ENCODE data around the gene PHTF2.

Gene PHTF2

GRCh38 chr7:77954773-77955555, 156.4 kb downstream of the PHTF2 start:
- no peaks in the 10 kb centered on the region for H3K4me1 Mint-ChIP-seq
- H3K27ac Mint-ChIP-seq, result no peak overlapping the region
- no peak overlapping the region for H3K4me3 Mint-ChIP-seq
- no peaks in the 10 kb centered on the region for H3K27me3 Mint-ChIP-seq
- peaks cover 6% of the 10 kb centered on the region for H3K36me3 Mint-ChIP-seq
- no peaks in the 10 kb centered on the region for H3K9me3 Mint-ChIP-seq

DNA sequence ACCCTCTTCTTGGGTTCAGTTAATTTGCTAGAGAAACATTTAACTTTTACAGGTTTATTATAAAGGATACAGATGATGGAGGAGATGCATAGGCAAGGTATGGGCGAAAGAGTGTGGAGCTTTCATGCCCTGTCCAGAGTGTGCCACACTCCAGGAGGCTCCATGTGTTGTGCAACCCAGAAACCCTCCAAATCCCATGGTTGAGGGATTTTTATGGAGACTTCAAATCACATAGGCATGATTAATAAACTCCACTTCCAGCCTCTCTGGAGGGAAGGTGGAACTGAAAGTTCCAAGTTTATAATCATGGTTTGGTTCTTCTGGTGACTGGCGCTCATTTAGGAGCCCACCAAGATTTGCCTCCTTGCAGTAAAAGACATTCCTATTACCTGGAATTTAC, 159.9 kb downstream of the PHTF2 start:
- H3K27me3 Mint-ChIP-seq, result no peaks in the 10 kb centered on the region
- H3K27ac Mint-ChIP-seq, result no peak overlapping the region
- H3K9me3 Mint-ChIP-seq, result no peaks in the 10 kb centered on the region
- H3K4me3 Mint-ChIP-seq, result no peak overlapping the region
- H3K4me1 Mint-ChIP-seq, result no peaks in the 10 kb centered on the region
- H3K36me3 Mint-ChIP-seq, result peaks cover 6% of the 10 kb centered on the region

GRCh38 chr7:77959080-77959479, 160.5 kb downstream of the PHTF2 start:
- H3K9me3 Mint-ChIP-seq, result no peaks in the 10 kb centered on the region
- no peaks in the 10 kb centered on the region for H3K4me1 Mint-ChIP-seq
- H3K27ac Mint-ChIP-seq, result no peak overlapping the region
- H3K4me3 Mint-ChIP-seq, result no peak overlapping the region
- H3K27me3 Mint-ChIP-seq, result no peaks in the 10 kb centered on the region
- peaks cover 8% of the 10 kb centered on the region for H3K36me3 Mint-ChIP-seq

DNA sequence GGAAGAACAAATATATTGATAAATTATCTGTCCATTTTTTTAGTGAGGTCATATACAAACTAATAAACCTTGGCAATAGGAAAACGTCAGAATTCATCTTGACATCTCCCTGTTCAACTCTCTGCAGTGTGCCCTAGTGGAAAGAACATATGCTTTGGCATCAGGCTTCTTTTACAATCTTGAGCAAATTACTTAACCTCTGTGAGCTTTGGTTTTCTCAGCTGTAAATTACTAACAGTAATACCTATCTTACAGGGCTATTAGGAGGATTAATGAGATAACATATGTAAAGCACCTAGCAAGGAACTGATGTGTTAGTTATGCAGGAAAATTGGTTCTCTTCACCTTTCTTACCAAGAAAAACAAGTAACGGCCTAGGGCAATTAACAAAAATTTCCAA, 161.8 kb downstream of the PHTF2 start:
- H3K36me3 Mint-ChIP-seq, result peaks cover 8% of the 10 kb centered on the region
- no peaks in the 10 kb centered on the region for H3K9me3 Mint-ChIP-seq
- no peak overlapping the region for H3K4me3 Mint-ChIP-seq
- H3K27me3 Mint-ChIP-seq, result no peaks in the 10 kb centered on the region
- H3K27ac Mint-ChIP-seq, result no peak overlapping the region
- no peaks in the 10 kb centered on the region for H3K4me1 Mint-ChIP-seq

GRCh38 chr7:77967429-77967828, 168.9 kb downstream of the PHTF2 start:
- no peaks in the 10 kb centered on the region for H3K27me3 Mint-ChIP-seq
- no peaks in the 10 kb centered on the region for H3K4me1 Mint-ChIP-seq
- no peak overlapping the region for H3K27ac Mint-ChIP-seq
- H3K9me3 Mint-ChIP-seq, result no peaks in the 10 kb centered on the region
- H3K4me3 Mint-ChIP-seq, result no peak overlapping the region
- H3K36me3 Mint-ChIP-seq, result peaks cover 3% of the 10 kb centered on the region

DNA sequence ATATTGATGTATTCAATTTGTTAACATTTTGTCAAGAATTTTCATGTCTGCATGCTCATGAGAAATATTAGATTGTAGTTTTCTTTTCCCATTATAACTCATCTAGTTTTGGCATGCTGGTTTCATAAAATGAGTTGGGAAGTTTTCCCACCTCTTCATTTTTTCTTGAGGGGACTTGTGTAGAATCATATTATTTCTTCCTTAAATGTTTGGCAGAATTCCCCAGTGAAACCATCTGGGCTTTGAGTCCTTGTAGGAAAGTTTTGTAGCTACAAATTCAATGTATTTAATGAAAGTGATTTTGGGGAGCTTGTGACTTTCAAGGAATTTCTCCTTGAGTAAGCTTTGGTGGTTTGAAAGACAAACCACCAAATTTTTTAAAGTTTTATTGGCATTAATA, 173.2 kb downstream of the PHTF2 start:
- Mint-ChIP-seq H3K36me3 (peaks cover 2% of the 10 kb centered on the region), H3K4me1 (no peaks in the 10 kb centered on the region), H3K27ac (no peak overlapping the region), H3K4me3 (no peak overlapping the region), H3K9me3 (no peaks in the 10 kb centered on the region), H3K27me3 (no peaks in the 10 kb centered on the region)

DNA sequence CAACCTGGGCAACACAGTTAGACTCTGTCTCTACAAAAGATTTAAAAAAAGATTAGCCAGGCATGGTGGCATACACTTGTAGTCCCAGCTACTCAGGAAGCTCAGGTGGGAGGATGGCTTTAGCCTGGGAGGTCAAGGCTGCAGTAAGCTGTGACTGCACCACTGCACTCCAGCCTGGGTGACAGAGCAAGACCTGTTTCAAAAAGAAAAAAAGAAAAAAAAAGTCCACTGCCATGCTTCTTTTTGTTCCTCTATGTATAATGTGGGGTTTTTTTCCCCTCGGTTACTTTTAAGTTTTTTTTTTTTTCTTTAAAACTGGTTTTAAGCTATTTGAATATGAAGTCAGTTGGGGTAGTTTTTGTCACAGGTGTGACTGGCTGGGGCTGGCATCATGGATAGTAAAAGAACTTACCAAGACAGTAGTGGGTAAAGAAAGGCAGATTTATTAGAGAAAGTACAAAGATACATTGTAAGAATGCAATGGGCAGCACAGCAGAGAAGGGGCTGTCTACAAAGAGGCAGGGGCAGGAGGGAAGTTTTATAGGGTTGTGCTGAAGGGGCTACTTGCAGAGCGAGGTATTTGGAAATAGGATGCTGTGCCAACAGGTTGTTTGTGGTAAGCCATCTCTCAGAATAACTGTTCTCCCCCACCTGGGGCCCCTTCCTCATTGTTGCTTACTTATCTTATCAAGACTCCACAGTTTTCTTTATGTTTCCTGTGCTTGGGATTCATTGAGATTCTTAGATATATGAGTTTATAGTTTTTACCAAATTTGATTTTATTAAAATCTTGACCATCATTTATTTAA, 177.3 kb downstream of the PHTF2 start:
- Mint-ChIP-seq H3K4me1 (no peaks in the 10 kb centered on the region), H3K27me3 (no peaks in the 10 kb centered on the region), H3K4me3 (no peak overlapping the region), H3K27ac (no peak overlapping the region), H3K36me3 (no peaks in the 10 kb centered on the region), H3K9me3 (no peaks in the 10 kb centered on the region)

GRCh38 chr7:77979219-77979618, 180.6 kb downstream of the PHTF2 start:
- no peaks in the 10 kb centered on the region for H3K27me3 Mint-ChIP-seq
- H3K36me3 Mint-ChIP-seq, result no peaks in the 10 kb centered on the region
- H3K27ac Mint-ChIP-seq, result no peak overlapping the region
- no peaks in the 10 kb centered on the region for H3K9me3 Mint-ChIP-seq
- no peak overlapping the region for H3K4me3 Mint-ChIP-seq
- H3K4me1 Mint-ChIP-seq, result no peaks in the 10 kb centered on the region

GRCh38 chr7:77980087-77980713, 181.6 kb downstream of the PHTF2 start:
- no peak overlapping the region for H3K4me3 Mint-ChIP-seq
- H3K27ac Mint-ChIP-seq, result no peak overlapping the region

DNA sequence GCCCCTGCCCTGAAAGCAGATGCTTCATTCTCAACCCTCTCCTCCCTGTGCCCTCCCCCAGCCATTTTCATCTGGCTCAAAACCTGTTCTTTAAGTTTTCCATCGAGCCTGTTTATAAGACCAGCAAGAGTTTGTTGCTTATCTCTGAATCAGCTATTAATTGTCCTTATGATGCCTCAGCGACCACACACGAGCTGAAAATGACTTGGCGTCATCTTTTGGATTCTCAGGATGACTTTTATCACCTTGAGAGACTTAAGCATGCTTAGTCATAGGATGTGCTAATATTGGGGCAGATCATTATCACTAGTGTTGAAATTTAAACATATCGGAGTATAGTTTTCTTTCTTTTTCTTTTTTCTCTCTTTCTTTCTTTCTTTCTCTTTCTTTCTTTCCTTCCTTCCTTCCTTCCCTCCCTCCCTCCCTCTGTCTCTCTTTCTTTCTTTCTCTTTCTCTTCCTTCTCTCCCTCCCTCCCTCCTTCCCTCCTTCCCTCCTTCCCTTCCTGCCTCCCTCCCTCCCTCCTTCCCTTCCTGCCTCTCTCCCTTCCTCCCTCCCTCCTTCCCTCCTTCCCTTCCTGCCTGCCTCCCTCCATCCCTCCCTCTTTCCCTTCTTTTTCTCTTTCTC, 184.5 kb downstream of the PHTF2 start:
- Mint-ChIP-seq H3K4me3 (no peak overlapping the region), H3K36me3 (no peaks in the 10 kb centered on the region), H3K27me3 (no peaks in the 10 kb centered on the region), H3K4me1 (no peaks in the 10 kb centered on the region), H3K27ac (no peak overlapping the region), H3K9me3 (no peaks in the 10 kb centered on the region)

More at GRCh38 chr7:77980087-77980713, 181.6 kb downstream of the PHTF2 start:
- H3K36me3 Mint-ChIP-seq, result no peaks in the 10 kb centered on the region
- H3K27me3 Mint-ChIP-seq, result no peaks in the 10 kb centered on the region
- H3K4me1 Mint-ChIP-seq, result no peaks in the 10 kb centered on the region
- H3K9me3 Mint-ChIP-seq, result no peaks in the 10 kb centered on the region

- Mint-ChIP-seq H3K36me3 (no peaks in the 10 kb centered on the region), H3K27ac (no peak overlapping the region)
Observed at GRCh38 chr7:77983973-77984372, 185.4 kb downstream of the PHTF2 start.

DNA sequence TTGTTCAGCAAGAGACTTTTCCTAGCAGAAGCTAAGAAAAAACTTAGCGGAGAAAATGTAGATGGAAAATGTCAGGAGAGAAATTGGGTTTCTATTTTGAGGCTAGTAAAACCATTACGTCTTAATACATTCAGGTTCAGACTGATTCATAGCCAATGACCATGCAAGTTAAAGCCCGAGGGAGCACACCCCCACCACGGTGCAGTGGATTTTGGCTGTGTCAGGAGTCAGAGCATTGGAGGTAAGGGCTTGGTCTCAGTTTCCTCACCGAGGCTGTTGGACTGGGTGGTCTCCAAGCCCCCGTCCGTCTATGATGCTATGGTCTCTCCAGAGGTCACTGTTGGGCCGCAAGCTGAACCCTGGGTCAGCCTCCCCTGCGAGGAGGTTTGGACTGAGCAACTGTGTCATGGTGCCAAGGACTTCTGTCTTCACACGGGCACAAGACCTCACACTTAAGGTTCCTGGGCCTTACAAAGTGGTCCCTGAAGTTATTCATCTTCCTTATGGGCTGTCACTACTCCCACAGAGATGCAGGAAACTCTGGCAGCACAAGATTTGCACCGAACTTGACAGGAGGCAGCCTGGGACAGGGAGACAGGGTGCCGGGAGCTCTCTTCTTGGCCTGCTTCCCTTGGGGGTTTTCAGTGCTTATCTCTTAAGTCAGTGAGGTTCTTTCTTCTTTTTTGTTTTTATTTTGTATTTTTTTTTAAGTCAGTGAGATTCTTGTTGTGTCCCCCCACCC, 186.8 kb downstream of the PHTF2 start:
- Mint-ChIP-seq H3K27me3 (no peaks in the 10 kb centered on the region), H3K4me1 (no peaks in the 10 kb centered on the region), H3K36me3 (no peaks in the 10 kb centered on the region), H3K4me3 (no peak overlapping the region), H3K9me3 (no peaks in the 10 kb centered on the region), H3K27ac (no peak overlapping the region)

More at GRCh38 chr7:77983973-77984372, 185.4 kb downstream of the PHTF2 start:
- Mint-ChIP-seq H3K27me3 (no peaks in the 10 kb centered on the region), H3K4me1 (no peaks in the 10 kb centered on the region), H3K4me3 (no peak overlapping the region), H3K9me3 (no peaks in the 10 kb centered on the region)

DNA sequence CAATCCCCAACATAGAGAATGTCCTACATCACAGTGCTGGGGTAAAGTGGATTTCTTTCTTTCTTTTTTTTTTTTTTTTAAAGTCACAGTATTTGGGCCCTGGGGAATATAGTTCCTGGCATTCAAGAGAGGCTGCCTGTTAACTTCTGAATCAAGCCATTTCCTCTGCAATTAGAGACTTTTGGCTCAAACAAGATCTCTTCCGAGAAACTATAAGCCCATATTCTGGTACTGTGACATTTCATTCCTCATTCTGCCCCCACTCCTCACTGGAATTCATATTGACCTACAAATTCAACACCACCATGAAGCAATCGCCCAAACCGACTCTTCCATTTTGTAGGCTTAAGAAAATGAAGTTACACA, 187.4 kb downstream of the PHTF2 start:
- no peaks in the 10 kb centered on the region for H3K27me3 Mint-ChIP-seq
- H3K4me1 Mint-ChIP-seq, result no peaks in the 10 kb centered on the region
- no peak overlapping the region for H3K27ac Mint-ChIP-seq
- H3K4me3 Mint-ChIP-seq, result no peak overlapping the region
- no peaks in the 10 kb centered on the region for H3K9me3 Mint-ChIP-seq
- H3K36me3 Mint-ChIP-seq, result no peaks in the 10 kb centered on the region

GRCh38 chr7:77989981-77990566, 191.5 kb downstream of the PHTF2 start:
- Mint-ChIP-seq H3K4me1 (no peaks in the 10 kb centered on the region), H3K27ac (no peak overlapping the region)

DNA sequence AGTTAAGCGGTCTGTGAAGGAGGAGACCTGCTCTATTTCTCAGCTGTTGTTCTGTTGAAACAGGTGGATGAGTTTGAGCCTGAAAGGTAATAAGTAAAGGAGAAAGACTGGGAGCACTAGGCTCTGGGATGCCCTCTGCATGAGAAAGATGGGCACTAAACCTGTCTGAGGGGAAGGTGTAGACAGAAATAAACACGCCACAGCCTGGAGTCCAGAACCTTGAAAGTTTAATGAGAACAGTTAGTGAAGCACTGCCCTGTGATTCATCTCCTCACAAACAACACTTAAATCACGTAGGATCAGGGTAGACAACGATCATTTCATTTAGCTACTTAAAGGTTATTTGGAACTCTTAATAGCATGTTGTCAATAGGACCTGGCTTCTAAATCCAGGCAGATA, 193.1 kb downstream of the PHTF2 start:
- Mint-ChIP-seq H3K9me3 (no peaks in the 10 kb centered on the region), H3K4me1 (no peaks in the 10 kb centered on the region), H3K27me3 (no peaks in the 10 kb centered on the region), H3K27ac (no peak overlapping the region), H3K36me3 (no peaks in the 10 kb centered on the region), H3K4me3 (no peak overlapping the region)

More at GRCh38 chr7:77989981-77990566, 191.5 kb downstream of the PHTF2 start:
- no peaks in the 10 kb centered on the region for H3K36me3 Mint-ChIP-seq
- no peak overlapping the region for H3K4me3 Mint-ChIP-seq
- H3K27me3 Mint-ChIP-seq, result no peaks in the 10 kb centered on the region
- H3K9me3 Mint-ChIP-seq, result no peaks in the 10 kb centered on the region
